Measurements from ENCODE around the gene PTPRE.

GRCh38 chr10:127983344-127984100, 76.6 kb downstream of the PTPRE start:
- no peak for TF ChIP-seq ZNF565 (CRISPR knock-in tag; conservative IDR thresholded peaks at IDR 0.05; ENCODE audit: low read depth)
- TF ChIP-seq TCF4 (CRISPR knock-in tag; IDR thresholded peaks at IDR 0.05; ENCODE audit: borderline replicate concordance): no peak
- no peak for TF ChIP-seq BACH2 (CRISPR knock-in tag; IDR thresholded peaks at IDR 0.05; ENCODE audit: borderline replicate concordance)
- TF ChIP-seq ARNTL (CRISPR knock-in tag; IDR thresholded peaks at IDR 0.05; ENCODE audit: borderline replicate concordance, low read depth): no peak
- TF ChIP-seq TSHZ2 (CRISPR knock-in tag; IDR thresholded peaks at IDR 0.05): no peak

All from SK-N-SH treated with all-trans-retinoic acid at 6 μM for 48 hours (cell line).